ENCODE data around the gene LRFN4. TPM values are rescaled to one million over a fixed set of nuclear protein-coding genes. Genes with fewer than 3 reads are reported as not detected.

Gene LRFN4
- total and polyA plus RNA-seq, 2 of the 13 experiments (the other 11 are each of a cell fraction or from before 2014, with no cell fraction given), result 1.3 to 6.8 TPM

GRCh38 chr11:66868726-66869566 lies 12.1 kb downstream of the LRFN4 start (continued):
- TF ChIP-seq ARID4A (CRISPR knock-in tag; IDR thresholded peaks at IDR 0.05; ENCODE audit: borderline replicate concordance) (peak; percentile 30; the same call in 1 of the 2 replicates), HMGXB4 (CRISPR knock-in tag; IDR thresholded peaks at IDR 0.05; ENCODE audit: borderline replicate concordance in 1 of 2, low read depth in 1 of 2) (peak; percentile 27 to 42; a peak in 2 of 4 replicates), ZNF580 (CRISPR knock-in tag; IDR thresholded peaks at IDR 0.05; ENCODE audit: borderline replicate concordance, low read depth) (0 out of 2 replicates have a peak, but pooled peaks have one; percentile 29), TFAP4 (IDR thresholded peaks at IDR 0.05; ENCODE audit: borderline replicate concordance, low read depth) (0 out of 2 replicates have a peak, but pooled peaks have one; percentile 11), GATAD2A (CRISPR knock-in tag; IDR thresholded peaks at IDR 0.05) (peak; percentile 54), IKZF4 (CRISPR knock-in tag; IDR thresholded peaks at IDR 0.05; ENCODE audit: borderline replicate concordance, low read depth, not compliant biosample characterization) (no peak), SCMH1 (CRISPR knock-in tag; IDR thresholded peaks at IDR 0.05; ENCODE audit: borderline replicate concordance) (no peak), ZNF687 (CRISPR knock-in tag; IDR thresholded peaks at IDR 0.05) (peak; percentile 74), ZNF234 (CRISPR knock-in tag; conservative IDR thresholded peaks at IDR 0.05) (no peak), ZNF484 (CRISPR knock-in tag; IDR thresholded peaks at IDR 0.05; ENCODE audit: borderline replicate concordance, low read depth) (no peak), FIP1L1 (IDR thresholded peaks at IDR 0.05; ENCODE audit: borderline replicate concordance, insufficient read depth, low read depth, low read length) (no peak), ZNF83 (CRISPR knock-in tag; IDR thresholded peaks at IDR 0.05; ENCODE audit: borderline replicate concordance) (no peak)
